ENCODE data around the gene SIPA1L2. TPM values are rescaled to one million over a fixed set of nuclear protein-coding genes. Genes with fewer than 3 reads are reported as not detected.

The SIPA1L2 gene
- total and polyA plus RNA-seq, 10 of the 15 experiments (the other 5 are each of a cell fraction or from before 2014, with no cell fraction given), result 0.01 to 0.18 TPM; not detected in 8

GRCh38 chr1:232634096-232634495, 4.2 kb upstream of the SIPA1L2 start:
- no peak for ATAC-seq
- Histone ChIP-seq H3K79me2 (ENCODE audit: control insufficient read depth, insufficient read depth, low read length) (no peaks in the 10 kb centered on the region), H3K27me3 (replicated peaks in 1 of 2; ENCODE audit: control insufficient read depth in 2 of 2, insufficient read depth in 2 of 2, low read length in 1 of 2) (peaks cover 2 to 8% of the 10 kb centered on the region in 2 experiments; a peak in 3 of 4 replicates), H3K36me3 (ENCODE audit: control insufficient read depth in 2 of 2, insufficient read depth in 2 of 2, low read length in 1 of 2) (no peaks in the 10 kb centered on the region), H3K9me3 (replicated peaks; ENCODE audit: control insufficient read depth, insufficient read depth, low read length) (no peaks in the 10 kb centered on the region), H3K4me3 (no peak overlapping the region), H3K9ac (ENCODE audit: control insufficient read depth, insufficient read depth, low read length) (no peak overlapping the region), H2AFZ (ENCODE audit: control insufficient read depth, low read depth, low read length) (no peak overlapping the region), H3K4me1 (ENCODE audit: control insufficient read depth, insufficient read depth, low read length) (no peaks in the 10 kb centered on the region), H3K4me2 (ENCODE audit: control insufficient read depth, insufficient read depth) (no peak overlapping the region), H3K27ac (ENCODE audit: control insufficient read depth, insufficient read depth) (no peak overlapping the region), H4K20me1 (ENCODE audit: control insufficient read depth, insufficient read depth) (no peaks in the 10 kb centered on the region)
- ChIA-PET SMC1A (ENCODE audit: uncharacterized antibody, unreplicated experiment) (no interaction called here), CTCF (interaction anchor here (0.6 to 1.2 kb wide), 4 partner anchors 227 to 606 kb away, joined by 3 to 4 read pairs (median 3); no protein-coding TSS in a partner anchor), POLR2A (no interaction called here), RAD21 (ENCODE audit: unreplicated experiment) (no interaction called here)
- WGBS (ENCODE audit: insufficient coverage, insufficient replicate concordance, low lambda C conversion rate, missing lambda C conversion rate), result 6% methylated on average over 5 of the region's 5 CpGs
- no peak for FAIRE-seq
- TF ChIP-seq ZNF207 (IDR thresholded peaks at IDR 0.05; ENCODE audit: borderline replicate concordance), result no peak
- TF ChIP-seq BMI1 (IDR thresholded peaks at IDR 0.05; ENCODE audit: borderline replicate concordance), result no peak
- TF ChIP-seq, protein P1, sequence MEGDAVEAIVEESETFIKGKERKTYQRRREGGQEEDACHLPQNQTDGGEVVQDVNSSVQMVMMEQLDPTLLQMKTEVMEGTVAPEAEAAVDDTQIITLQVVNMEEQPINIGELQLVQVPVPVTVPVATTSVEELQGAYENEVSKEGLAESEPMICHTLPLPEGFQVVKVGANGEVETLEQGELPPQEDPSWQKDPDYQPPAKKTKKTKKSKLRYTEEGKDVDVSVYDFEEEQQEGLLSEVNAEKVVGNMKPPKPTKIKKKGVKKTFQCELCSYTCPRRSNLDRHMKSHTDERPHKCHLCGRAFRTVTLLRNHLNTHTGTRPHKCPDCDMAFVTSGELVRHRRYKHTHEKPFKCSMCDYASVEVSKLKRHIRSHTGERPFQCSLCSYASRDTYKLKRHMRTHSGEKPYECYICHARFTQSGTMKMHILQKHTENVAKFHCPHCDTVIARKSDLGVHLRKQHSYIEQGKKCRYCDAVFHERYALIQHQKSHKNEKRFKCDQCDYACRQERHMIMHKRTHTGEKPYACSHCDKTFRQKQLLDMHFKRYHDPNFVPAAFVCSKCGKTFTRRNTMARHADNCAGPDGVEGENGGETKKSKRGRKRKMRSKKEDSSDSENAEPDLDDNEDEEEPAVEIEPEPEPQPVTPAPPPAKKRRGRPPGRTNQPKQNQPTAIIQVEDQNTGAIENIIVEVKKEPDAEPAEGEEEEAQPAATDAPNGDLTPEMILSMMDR (IDR thresholded peaks at IDR 0.05 in 2 of 3, conservative IDR thresholded peaks at IDR 0.05 in 1 of 3; ENCODE audit: control insufficient read depth in 2 of 3, extremely low read depth in 1 of 3, insufficient read depth in 1 of 3, low read depth in 3 of 3, low read length in 3 of 3), result no peak
- no peak for TF ChIP-seq CBX3 (IDR thresholded peaks at IDR 0.05; ENCODE audit: borderline replicate concordance, low read depth)
- no peak for TF ChIP-seq TAF1 (IDR thresholded peaks at IDR 0.05; ENCODE audit: borderline replicate concordance, low read depth, low read length)
- no peak for TF ChIP-seq BCL3 (IDR thresholded peaks at IDR 0.05; ENCODE audit: borderline replicate concordance, insufficient read depth, low read depth, low read length, poor library complexity, severe bottlenecking)
- no peak for TF ChIP-seq E4F1 (IDR thresholded peaks at IDR 0.05; ENCODE audit: borderline replicate concordance, partially characterized antibody)
- TF ChIP-seq ATF7 (IDR thresholded peaks at IDR 0.05; ENCODE audit: low read depth), result no peak
- no peak for TF ChIP-seq KAT2A (conservative IDR thresholded peaks at IDR 0.05; ENCODE audit: control insufficient read depth, low read depth, low read length)
- no peak for TF ChIP-seq HDAC6 (IDR thresholded peaks at IDR 0.05; ENCODE audit: unreplicated experiment)
- TF ChIP-seq SUPT20H (IDR thresholded peaks at IDR 0.05; ENCODE audit: borderline replicate concordance, control insufficient read depth, low read depth, low read length), result no peak
- in situ Hi-C loops (cut with MboI) (loop anchor here (5.0 to 10.0 kb wide), 2 partner anchors 391 to 603 kb away; no protein-coding TSS in a partner anchor), intact Hi-C loops (cut with micrococcal nuclease; ENCODE audit: unreplicated experiment) (loop anchor here (2.0 to 10.0 kb wide), 2 partner anchors 321 to 391 kb away; partner anchors contain the start of gene NTPCR)
- DNase-seq (ENCODE audit: low read depth, low spot score), result no peak
- no TSS peak for BruUV-seq (replicated peaks)

Data from GM12878 (cell line).